NCI-H446 treated with DMSO at 0.1 percent for 48 hours (cell line): ENCODE results near the gene PPP1R1C.
A peak's percentile ranks its signal among the peaks of the same experiment; 100 is the strongest.

Experiments
- DNase-seq: peaks from one replicate; lab custom pipeline; 2025; lab: John Stamatoyannopoulos, UW

The PPP1R1C gene

DNA sequence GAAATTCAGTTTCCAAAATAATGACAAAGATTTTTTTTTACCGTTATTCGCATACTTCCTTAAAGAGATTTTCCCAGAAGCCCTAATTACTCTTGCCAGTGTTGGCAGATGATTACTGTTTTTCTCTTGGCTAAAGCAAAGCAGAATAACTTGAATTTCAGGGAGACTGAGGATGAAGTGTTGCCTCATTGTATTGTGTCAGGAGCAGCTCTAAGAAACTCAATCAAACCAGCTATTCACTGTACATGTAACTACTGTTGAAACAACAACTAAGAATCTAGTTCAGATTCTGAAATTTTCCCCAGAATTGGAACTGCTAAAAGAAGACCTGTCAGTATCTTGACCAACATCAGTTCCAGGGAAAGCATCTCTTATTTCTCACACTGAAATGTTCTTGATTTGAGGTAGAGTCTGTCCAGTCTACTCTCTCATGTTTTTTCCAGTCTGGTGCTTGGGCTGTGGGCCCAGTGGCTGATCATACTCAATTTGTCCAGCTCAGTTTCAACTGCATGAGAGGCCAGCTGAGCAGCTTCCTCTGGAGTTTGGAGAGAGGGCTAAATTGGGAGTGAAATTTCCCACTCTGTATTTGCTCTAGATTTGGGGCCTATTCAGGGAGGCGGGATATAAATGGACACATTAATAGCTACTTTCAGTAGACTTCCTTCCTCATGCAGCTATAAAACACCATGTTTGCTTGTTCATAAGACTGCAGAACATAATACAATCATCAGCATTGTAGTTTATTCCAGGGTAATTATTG is 78.5 kb downstream of the PPP1R1C start:
- DNase-seq = no peak

DNA sequence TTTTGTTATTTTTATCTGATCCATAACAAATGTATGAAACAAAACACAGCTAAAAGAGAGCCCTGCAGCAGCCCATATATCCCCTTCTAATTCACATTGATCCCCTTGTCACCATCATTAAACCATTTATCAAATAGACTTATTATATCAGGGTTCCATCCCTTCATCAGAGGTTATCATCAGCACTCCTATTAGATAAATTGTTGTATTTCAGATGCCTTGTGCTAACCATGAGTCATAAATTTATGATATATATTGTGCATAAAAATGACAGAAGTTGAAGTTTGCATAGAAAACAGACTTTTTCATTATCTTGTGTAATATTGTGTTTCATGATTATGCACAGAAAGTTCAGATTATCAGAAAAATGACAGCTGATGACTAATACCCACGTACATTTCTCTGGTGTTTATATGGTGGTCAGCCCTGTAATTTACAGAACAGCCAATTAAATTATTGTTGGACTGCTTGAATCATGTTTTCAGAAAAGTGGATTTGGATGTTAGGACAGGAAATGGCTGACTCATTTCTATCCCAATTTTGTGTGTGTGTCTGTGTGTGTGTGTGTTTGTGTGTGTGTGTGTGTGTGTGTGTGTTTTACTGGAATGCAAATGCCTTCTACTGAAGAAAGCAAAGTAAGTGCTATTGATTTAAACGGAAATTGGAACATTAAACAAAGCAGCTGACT is 80.9 kb downstream of the PPP1R1C start:
- no peak for DNase-seq

DNA sequence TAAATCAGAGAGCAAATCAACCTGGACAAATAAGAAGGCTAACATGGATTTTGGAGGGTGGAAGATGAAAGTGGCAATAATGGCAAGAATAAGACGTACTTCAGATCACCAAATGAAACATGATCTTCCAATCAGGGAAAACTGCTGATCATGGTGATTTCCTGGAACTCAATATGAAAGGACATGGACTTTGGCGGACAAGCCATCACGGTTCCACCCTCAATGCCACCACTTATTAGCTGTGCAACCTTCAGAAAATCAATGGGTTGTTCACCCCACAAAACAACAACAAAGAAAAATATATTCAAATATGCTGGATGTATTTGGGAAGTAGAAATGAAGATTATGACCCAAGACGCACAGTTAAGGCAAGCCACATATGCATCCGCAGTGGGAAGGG is 81.7 kb downstream of the PPP1R1C start:
- DNase-seq = no peak

DNA sequence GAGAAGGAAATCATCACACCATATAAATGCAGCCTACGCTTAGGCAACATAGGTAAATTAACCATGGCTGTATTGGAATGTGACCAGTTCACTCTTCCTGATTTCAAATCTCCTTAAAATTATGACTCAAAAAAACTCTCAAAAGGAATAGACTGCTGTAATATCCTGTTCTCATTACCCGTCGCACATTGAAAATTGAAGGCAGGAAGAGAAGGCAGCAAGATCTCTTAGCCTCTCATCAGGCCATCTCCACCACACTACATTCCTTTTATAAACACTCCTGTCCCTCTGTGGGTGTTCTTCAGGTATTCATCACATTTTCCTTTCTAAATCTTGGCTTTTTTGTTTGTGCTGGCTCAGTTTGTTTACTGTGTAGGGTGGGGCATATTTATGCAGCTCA is 83.2 kb downstream of the PPP1R1C start:
- DNase-seq = no peak

DNA sequence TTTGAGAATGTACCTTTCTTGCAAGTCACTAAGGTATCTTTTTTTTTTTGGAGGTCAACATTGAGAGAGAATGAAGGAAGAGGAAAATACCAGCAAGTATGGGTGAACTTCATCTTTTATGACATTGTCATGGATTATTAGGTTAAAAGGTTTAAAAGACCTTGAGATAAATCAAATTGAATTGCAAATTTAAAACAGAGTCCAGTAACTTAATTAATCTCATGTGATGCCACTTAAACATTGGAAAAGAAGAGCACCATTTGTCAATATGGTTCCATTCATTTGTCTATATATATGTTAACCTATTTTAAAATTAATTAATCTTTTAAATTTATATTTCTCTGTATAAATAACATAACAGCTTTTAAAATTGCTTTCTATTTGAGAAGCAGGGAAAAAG is 83.8 kb downstream of the PPP1R1C start:
- DNase-seq = no peak

DNA sequence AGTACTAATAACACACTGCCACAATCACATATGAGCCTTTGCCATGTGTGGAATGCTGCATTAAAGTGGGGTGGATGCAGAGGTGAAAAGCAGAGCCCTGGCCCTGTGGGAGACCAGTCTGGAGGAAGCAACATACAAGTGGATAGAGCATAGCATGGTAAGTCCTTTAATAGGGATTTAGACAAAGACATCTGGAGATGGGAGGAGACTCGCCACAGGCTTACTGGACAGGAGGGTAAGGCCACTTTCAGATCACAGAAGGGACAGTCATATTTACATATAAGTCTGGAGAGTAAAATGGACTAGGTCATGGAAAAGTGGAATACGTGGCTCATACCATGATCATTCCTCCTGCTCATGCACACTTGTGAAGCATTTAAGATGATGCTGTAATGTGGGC is 84.3 kb downstream of the PPP1R1C start:
- DNase-seq = no peak

DNA sequence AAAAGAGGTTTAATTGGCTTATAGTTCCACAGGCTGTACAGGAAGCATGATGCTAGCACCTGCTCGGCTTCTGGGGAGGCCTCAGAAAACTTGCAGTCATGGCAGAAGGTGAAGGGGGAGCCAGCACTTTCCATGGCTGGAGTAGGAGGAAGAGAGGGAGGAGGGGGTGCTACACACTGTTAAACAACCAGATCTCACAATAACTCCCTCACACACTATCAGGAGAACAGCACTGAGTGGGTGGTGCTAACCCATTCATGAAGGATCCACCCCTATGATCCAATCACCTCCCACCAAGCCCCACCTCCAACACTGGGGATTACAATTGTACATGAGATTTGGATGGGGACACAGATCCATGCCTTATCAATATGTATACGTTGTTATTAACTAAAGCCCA is 85.1 kb downstream of the PPP1R1C start:
- DNase-seq = no peak

DNA sequence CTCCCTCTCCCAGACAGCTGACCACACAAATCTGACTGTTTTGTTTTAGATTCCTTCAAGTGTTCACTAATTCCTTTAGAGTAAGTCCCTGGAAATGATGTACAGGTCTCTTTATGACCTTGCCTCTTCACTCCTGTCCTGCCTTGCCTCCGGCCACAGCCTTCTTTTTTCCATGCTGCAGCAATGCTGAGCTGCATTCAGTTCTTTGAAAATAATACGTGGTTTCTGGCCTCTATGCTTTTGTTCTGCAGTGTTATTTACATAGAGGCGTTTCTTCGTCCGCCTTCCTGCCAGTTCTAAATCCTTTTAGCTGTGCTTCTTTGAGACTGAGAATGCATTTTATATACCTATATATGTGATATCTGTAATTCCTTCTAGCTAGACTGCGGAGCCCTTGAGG is 87.2 kb downstream of the PPP1R1C start:
- no peak for DNase-seq

DNA sequence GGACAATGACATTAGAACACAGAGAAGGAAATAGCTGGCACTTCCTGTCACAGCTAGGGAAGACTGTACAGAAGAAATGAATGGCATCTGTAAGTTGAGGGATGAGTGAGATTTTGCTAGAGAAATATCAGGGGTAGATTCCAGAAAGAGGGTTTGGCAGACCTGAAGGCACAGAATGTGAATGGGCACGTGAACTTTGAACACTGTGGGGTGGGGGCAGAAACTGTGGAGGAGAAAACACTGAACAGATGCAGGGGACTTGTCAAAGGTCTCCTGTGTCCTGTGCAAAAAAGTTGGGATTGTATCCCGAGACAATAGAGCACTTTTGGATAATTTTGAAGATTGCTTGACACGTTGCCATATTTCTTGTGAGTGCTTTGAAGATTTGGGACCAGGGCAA is 88.0 kb downstream of the PPP1R1C start:
- DNase-seq = no peak

DNA sequence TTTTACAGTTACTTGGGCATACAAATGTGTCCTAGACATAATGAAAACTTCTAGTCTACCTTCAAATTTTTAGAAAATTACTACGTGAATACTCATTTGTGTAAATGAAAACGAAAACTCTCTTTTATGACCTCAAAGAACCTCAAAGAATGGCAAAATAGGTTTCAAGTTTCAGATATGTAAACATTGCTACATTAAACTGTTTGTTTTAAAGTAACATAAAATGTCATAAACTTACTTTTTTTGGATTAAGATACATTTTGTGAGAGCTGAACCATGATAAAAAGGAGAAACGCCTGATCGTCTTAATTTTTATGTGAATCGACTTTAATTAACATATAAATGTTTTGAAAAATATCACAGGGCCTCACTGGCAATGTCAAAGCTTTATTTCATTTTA is 91.4 kb downstream of the PPP1R1C start:
- DNase-seq = no peak

DNA sequence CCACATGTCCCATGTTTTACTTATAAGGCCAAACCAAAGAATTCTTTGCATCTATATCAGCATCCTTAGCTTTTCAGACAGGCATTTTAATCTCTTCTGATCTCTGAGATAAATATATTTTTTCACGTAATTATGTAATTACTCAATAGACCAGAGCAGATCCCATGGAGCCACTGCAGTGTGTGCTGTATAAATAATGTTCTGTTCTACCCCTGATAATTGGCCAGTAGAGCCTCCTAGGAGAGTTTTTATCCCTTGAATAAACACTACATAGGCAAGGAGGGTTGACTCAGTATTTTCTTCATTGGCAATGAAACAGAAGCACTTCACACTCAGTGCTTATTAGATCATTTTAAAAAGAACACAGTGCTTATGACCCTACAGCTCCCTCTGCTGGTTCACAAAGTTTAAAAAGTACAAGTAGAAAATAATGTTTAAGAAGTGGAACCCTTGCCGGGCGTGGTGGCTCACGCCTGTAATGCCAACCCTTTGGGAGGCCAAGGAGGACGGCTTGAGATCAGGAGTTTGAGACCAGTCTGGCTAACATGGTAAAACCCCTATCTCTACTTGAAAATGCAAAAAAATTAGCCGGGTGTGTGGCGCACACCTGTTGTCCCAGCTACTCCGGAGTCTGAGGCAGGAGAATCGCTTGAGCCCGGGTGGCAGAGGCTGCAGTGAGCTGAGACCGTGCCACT is 91.9 kb downstream of the PPP1R1C start:
- DNase-seq = peak; percentile 95

DNA sequence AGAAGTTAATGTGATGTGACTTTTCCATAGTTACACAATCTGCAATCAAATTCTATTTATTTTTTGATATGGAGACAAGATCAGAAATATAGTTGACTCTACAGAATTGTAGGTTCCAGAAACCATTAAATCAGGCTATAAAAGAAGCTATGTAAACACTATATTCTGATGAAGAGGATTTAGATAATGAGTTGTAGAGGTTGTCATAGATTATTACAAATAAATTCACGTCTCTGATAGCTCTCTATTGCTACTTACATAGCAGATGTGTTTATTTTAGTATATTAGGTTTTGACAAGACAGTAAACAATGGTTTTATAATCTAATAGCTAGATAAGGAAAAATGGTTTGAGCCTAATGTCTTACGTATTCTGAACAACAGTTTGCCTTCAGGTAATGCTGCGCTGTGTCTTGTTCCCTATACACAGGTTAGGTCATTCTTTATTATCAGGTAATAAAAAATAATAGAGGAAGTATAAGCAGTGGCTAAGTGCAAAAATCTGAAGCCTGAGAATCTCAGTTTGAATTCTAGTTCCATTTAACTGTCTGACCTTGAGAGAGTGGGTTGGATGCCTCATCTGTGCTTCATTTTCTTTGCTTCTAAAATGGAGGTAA is 93.4 kb downstream of the PPP1R1C start:
- no peak for DNase-seq

DNA sequence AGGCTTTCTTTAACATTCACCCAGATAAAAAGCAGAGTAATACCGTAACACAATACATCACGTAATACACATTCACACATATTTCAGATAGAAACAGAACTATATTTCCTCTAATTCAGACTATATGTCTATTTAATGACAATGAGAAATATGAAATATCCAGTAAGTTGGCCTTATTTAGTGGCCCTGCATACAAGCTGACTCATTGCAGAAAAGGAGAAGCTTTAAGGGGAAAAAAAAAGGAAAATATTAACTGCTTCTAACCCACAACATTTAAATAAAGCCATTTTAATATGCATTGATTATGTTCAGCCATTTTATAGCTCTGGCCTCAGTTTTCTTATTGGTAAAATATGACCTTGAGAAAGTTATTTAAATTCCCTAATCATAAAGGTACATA is 94.8 kb downstream of the PPP1R1C start:
- no peak for DNase-seq

DNA sequence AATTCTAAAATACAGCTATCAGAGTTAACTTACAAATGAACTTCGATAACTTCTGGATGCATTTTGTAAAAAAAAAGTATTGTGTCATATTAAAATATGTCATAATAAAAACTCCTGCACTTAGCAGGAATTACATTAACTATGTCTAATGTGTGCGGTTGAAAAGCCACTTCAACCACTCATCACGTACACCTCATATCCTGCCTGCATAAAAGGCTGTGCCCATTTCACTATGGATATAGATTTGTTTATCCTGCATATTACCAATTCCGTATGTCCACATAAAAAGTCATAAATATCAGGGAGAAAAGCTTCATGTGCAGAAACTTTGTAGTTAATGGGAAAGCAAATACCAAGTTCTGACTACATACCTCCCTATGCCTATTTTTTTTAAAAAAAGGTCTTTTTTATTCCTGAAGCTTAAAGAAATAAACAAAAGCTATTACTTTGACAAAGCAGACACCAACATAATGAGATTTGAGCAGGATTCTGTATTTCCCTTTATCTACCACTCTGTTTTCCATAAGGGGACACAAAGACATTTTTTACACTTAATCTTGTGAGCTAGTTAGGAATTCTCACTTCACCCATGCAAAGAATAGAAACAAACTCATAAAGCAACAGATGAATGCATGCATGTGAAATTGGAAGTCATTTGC is 96.1 kb downstream of the PPP1R1C start:
- no peak for DNase-seq

DNA sequence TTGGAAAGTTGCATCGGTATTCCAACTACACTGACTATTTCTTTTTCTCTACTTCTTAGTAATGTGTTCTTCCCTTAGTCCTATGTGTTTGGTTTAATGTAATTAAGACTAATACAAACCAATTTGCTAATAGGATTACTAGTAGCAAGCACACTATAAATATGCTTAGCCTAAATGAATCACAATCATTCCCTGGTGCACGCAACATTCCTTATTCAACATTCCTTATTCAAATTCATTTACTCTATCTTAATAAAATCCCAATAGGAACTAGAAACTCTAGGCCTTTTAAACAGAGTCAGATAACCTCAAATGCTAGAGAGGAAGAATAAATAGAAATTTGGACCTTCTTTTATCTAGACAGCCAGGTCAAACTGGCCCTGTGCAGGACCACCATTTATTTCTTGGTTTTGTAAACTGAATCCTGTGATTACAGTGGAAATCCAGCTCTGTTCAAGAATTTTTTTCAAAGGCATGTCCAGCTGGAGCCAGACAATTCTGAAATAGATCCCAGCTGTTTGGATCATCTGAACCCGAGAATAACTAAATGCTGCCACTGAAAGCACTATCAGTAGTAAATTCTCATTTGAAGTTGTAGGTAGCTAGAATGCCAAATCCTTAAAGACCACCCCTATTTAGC is 103.1 kb downstream of the PPP1R1C start:
- no peak for DNase-seq

DNA sequence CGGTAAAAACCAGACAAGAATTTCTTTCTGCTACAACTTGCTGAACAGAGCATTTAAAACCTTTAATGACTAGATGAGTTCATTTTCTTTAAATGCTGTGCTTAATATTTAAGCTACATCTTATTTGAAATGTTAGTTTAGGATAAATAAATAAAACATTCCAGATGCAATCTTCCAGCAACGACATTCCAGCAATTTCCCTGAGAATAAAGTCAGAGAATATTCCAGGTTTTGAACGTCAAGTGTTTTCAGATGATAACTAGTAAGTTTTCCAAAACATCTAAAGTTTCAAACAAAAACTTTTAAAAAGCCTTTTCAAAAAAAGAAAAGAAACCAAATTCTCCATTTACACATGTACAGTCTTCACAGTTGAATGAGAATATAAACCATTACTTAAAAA is 104.8 kb downstream of the PPP1R1C start:
- no peak for DNase-seq

DNA sequence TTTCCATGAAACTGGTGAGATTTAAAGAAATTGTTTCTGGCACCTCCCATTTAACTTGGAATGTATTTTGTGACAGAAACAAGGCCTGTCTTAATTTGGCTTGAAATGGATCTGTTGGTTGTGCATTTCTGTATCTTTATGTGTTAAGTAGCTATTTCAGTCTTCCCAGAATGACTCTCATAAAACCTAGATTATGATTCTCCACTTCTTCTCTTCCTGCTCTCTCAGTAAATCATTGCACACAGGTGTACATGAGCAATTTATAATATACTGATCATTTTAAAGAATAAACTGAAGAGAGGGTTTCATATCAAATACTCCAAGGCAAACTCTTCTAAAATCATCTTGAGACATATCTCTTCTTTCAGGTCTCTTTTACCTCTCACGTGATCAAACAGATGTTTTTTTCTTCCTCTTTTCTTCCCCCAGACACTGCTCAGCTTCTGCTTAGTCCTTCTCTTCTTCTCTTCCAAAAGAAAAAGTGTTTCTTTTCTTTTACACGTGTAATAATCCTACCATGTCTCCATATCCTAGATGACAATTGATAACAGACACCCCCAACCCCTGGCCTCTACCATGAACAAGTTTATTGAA is 112.0 kb downstream of the PPP1R1C start:
- no peak for DNase-seq

DNA sequence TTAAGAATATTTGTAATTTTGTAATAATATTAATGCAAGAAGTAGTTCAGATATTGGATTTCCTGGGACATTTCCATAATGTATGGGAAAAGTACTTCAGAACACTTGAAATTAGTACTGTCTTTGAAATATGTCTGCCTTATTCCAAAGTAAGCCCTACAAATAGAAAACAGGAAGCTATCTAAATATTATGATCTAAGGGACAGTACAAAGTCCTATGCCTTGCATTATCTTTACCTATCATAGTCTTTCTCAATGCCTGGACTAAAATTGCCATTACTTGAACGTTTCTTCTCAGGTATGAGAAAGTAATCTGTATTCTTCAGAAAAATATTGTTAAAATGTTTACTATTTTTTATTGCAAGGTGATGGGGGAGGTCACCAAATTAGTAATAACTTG is 113.0 kb downstream of the PPP1R1C start:
- no peak for DNase-seq

DNA sequence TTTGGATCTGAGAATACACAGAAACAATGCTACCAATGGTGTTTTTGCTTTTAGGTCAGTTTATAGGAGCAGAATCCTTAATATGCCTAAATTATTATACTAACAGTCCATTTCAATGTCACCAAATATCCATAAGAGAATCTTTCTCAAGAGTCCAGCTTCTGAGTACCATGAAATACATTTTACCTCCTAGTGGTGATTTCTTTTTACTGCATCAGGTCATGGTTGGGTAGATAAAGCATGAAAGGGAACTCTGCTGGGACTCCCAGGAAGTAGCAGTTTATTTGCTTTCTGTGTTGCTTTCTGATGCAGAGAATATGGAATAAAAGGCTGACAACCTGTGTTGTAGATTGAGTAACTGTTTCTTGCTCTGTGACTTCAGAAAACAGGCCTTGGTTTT is 115.6 kb downstream of the PPP1R1C start:
- no peak for DNase-seq

DNA sequence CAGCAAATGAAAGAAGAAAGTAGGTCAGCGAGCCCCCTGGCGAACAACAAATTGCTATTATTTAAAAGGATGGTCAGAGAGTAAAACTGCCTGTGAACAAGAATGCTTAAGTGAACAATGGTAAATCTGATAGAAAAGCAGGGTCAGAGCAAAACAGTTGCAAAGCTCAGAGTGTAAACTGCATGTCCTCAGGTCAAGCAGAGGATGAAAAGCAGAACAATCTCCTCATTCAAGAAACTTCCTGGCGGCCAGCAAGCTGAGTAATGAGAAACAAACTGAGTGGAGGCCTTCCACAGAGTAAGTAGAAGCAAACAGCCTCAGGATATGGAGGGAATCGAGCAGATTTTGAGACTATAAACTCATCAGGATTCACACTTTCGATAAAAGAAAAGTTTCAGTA is 117.9 kb downstream of the PPP1R1C start:
- no peak for DNase-seq

DNA sequence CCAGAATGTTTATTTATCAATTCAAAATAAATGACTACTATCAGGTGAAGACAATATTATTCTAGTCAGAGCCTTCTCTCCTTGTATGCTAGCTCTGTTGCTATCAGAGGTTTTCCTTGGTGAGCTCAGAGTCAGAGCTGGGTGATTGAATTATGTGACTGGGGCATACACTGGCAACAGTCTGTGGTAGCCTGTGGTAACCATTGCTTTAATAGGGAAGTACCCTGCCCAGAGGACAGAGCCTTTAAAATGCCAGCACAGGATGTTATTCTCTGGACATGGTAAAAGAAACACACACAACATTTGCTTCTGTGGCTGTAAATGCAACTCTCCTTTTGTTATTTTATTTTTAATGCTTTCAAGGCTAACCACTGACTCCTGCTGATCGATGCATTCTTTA is 124.7 kb downstream of the PPP1R1C start:
- no peak for DNase-seq
